Right ventricle myocardium superior (tissue), 1 donor: Measurements from ENCODE around the gene SEC22A. TPM values are rescaled to one million over a fixed set of nuclear protein-coding genes. Genes with fewer than 3 reads are reported as not detected.

Experiments
- ATAC-seq: fragments of 200-7000 bp; cut with Tn5 transposase; one replicate; pipeline ENCODE4 v1.9.1; 2020; ENCODE audit warnings: mild to moderate bottlenecking; ENCODE audit not compliant: poor library complexity
- DNase-seq: peaks from one replicate; pipeline ENCODE4 v3.0.0-alpha.2; 2020
- intact Hi-C: fragments of 100-400 bp; cut with DNase I; formaldehyde crosslinking; loops from one replicate; pipeline ENCODE4 v1.11.2; 2022
- microRNA-seq: library from miRNA; unstranded; fragments of <30 nt; microRNA quantifications from one replicate; pipeline ENCODE4 v1.2.0, GENCODE V29; 2020
- total RNA-seq: library from RNA; stranded (reverse); fragmentation: NEBNext Ultra II Directional; extraction: Animal tissue kit (Norgen Biotek cat#: 25700); gene quantifications from one replicate; pipeline ENCODE4 v1.2.1, GENCODE V29; 2021
- donor health status: DM: no; HTN: yes; CAD: no; lungs with severe emphysema.

The SEC22A gene
- total RNA-seq, 1 donor from 2014 or later: 6.5 TPM

DNA sequence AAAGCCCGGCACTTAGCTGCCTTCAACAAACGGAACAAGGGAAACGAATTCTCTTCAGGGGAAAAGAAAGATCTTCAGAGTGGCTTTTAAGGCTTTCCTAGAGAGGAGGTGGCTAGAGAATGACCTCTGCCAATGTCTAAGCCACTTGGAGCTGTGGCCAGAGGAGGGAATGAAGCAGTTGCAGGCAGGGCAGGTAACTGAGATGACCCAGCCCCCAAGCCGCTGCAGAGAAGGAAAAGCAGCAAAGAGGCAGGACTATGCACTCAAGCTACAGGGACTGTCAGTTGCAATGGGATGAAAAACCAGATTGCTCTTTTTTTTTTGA lies 113.5 kb downstream of the SEC22A start:
- ATAC-seq (no peak), DNase-seq (peak; percentile 6)
- intact Hi-C loops: no loop called here

DNA sequence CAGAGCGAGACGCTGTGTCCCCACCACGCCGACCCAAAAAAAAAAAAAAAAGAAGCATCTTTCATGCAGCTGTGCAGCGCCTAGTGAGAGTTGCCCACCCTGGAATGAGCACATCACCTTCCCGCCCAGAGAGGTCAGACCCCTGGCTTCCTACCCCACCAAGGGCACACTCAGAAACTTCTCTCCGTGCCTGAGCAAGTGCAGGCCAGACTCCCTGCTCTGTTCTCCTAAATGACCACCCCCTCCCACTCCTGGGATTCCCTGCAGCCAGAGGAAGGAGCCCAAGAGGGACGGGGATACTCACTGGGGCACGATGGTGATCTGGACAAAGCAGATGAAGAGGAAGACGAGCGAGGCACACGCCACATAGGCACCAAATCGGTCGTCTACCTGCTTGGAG lies 116.0 kb downstream of the SEC22A start:
- ATAC-seq: no peak
- DNase-seq: peak; percentile 18
- intact Hi-C loops: no loop called here

DNA sequence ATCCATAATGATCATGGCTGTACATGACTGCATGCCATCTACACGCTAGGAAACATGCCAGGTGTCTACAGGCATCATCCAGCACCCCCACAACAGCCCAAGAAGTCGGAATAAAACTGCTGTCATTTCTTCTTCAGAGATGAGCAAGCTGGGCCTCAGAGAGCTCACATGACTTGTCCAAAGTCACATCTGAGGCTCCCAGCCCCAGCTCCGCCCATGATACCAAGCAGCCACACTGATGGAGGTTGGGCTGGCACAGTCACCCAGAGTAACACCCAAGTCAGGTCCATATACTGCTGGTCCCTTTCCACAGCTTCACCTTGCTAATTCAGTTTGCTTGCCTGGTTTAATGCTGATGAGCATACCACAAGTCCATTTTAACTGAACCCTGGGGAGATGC lies 116.6 kb downstream of the SEC22A start:
- ATAC-seq: no peak
- DNase-seq: peak; percentile 15
- intact Hi-C loops: no loop called here

DNA sequence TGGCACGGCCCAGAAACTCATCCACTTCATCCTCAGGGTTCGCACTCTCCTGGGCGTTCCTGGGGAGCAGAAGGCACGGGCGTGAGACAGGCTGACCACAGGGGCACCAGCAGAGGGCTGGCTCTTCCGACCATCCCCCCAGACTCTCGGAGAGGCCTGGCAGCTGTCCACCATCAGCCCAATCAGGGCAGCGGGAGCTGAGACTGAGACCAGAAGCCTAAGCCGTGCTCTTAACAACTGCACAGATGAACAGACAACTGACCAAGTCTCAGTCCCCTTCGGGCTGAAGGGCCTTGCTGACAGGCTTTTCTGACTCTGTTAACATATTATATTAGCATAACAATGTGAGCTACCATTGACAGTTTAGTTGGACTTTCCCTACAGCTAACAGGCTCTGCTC lies 118.0 kb downstream of the SEC22A start:
- ATAC-seq: no peak
- intact Hi-C loops: no loop called here

DNA sequence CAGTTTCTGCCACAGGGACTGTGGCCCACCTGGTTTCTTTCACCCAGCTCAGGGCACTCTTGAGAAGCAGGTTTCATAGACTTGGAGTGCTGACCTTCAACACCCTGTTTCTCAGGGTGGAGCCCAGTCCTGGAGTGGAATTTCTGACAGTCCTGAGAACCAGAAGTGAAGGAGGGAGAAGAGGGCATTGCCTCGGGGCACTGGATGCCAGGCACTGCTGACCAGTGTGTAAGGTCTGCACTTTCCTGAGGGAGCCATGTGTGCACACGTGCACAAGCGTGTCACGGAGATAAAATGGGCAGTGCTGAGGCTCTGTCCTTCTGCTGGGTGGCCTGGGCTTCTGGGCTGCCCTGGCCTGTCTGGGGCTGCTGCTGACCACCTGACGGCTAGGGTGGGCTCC lies 118.5 kb downstream of the SEC22A start:
- no peak for ATAC-seq
- intact Hi-C loops: no loop called here
- peak; percentile 19 for DNase-seq

More for the DNA sequence above, 118.0 kb downstream of the SEC22A start:
- peak; percentile 26 for DNase-seq

DNA sequence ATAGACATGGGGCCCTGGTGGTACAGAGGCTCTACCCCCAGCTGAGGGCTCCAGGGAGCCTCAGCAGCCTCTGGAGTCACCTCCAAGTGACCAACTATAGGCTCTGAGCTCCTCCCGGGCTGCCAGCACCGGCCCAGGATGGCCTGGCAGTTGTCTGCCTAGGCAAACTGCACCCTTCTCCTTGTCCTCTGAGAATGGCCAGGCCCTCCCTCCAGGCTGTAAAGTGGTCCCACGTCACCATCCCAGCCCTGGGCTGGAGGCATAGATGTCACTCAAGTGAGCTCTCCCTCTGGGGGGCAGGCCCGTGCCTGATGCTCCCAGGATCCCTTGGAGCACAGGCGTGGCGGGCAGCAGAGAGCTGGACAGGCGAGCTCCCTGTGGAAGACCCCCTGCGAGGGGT lies 120.1 kb downstream of the SEC22A start:
- intact Hi-C loops: no loop called here
- DNase-seq (peak; percentile 21), ATAC-seq (no peak)

DNA sequence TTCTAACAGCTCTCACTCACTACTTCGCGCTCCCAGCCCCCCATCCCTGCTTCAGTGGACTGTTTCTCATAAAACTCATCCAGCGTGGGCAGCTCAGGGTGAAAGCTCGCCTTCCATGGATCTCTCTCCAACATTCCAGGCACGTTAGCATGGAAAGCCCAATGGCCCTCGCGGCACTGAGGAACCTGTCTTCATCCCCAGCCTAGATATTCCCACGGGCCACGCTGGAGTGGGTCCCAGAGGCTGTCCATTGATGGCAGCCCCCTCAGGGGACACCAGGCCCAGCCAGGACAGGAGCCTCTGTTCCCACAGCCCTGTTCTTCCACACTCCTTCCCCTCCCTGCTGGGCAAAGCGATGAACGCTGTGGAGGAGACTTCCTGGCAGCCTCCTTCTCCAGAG lies 121.1 kb downstream of the SEC22A start:
- no peak for ATAC-seq
- peak; percentile 14 for DNase-seq
- intact Hi-C loops: no loop called here

Small RNAs within 50 kb of the gene (microRNA-seq; reads per million reads assigned to microRNA genes)
- gene MIR7110: not detected

Other genes with a start within 250 kb of the SEC22A start
- gene SEMA5B, start 174.2 kb upstream of the SEC22A start, total RNA-seq: 2.1 TPM
- gene PDIA5, start 134.9 kb upstream of the SEC22A start, total RNA-seq: 5.4 TPM
- gene ADCY5, start 247.1 kb downstream of the SEC22A start, total RNA-seq: 225 TPM